HG02763 (cell line): ENCODE measurements around the gene IL1RAPL2.
"Not testable (repeated sequence)": the region's sequence is repeated elsewhere in the genome, so short reads cannot be mapped to it uniquely, and the experiment has no call there.

ENCODE experiments used
- ATAC-seq: cut with Tn5 transposase; IDR thresholded peaks from one replicate; pipeline ENCODE4 v1.9.1; 2021; ENCODE audit warnings: mild to moderate bottlenecking, moderate library complexity; ENCODE audit not compliant: unreplicated experiment

The IL1RAPL2 gene

DNA sequence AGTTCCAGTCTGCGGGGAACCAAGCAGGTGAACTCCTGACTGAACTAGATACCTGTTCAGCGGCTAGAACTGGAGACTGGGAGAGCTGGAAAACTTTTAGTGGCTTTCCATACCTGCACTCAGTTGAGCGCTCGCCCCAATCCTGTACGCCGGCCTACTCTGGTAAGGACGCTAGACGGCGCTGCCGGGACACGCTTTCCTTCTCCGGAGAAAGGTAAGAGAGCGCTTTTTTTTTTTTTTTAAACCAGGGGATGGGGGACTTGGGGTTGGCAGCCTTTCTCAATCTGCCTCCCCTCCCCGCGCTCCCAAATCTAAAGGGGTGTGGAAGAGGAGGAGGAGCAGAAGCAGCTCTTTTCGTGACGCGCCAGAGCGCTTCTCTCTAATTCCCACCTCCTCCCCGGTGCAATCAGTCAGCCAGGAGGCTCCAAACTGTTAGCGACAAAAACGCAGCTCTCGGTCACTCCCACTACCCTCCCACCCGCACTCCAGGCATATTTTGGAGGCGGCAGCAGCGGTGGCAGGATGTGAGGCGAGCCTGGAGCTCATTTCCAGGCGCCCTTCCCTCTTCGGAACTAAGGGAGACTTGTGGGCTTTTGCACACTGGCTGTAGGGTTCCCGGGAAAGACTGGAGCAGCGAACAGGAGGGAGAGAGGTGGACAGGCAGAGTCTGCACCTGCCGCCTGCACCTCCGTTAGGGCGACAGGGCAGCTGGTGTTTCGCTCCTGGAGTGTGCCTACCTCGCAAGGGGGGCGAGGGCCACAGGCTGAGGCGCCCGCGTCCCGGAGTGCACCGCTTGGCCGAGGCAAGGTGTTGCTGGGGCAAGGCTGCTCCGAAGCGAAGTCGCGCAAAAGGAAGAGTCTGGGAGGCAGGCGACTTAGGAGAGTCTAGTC, at the start of gene IL1RAPL2:
IL1RAPL2 (plus strand) TSS at position 409 of the 890 bp plus-strand sequence.
- ATAC-seq = no peak

DNA sequence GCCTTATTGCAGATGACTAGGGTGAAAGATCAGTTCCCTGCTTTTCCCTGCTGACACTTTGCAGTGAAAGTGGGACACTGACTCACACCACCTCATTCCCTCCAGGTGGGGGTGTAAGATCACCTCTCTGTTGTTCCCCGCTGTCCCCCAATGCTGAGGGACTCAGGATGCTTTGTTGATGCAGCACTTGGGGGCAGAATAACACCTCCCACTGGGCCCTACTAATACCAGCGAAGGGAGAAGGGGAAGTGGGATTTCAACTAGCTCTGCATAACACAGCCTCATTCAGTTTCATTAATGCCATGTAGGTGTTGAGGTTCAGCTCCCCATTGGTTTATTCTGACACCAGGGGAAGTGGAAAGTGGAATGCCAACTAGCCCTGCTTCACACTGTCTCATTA, 43.6 kb upstream of the IL1RAPL2 start:
- no peak for ATAC-seq

DNA sequence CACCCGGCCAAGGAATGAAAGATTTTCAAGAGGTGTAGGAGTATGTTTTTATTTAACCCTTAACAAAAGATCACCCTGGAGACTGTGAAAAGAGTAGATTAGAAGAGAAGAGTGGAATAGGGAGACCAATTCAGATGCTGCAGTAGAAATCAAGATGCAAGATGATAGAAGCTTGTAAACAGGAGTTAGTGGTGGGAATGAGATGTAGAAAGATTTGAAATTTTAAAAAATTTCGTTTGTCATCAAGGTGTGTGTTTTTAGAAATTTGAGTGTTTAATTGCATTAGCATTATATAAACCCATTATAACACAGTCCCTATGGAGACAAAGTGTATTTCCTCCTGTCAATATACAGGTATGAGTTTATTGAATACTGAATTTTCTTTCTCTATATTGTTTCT, 42.1 kb upstream of the IL1RAPL2 start:
- ATAC-seq = no peak

DNA sequence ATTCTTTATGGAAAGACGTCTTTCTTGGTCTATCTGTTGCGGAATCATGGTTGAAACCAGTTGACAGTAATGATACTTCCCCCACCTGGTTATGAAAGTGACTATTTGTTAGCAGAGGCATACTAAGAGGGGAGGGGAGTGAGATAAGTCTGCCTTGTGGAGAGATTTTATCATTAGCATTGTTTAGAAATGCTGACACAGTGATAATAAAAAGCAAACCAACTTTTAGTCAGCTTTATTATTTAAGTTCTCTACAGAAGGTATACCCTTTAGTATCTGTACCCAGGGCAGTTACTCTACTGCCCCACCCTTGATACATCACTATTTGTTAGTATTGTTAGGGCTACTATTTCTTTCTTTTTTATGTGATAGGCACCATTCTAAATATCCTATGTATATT, 26.9 kb upstream of the IL1RAPL2 start:
- ATAC-seq = no peak

DNA sequence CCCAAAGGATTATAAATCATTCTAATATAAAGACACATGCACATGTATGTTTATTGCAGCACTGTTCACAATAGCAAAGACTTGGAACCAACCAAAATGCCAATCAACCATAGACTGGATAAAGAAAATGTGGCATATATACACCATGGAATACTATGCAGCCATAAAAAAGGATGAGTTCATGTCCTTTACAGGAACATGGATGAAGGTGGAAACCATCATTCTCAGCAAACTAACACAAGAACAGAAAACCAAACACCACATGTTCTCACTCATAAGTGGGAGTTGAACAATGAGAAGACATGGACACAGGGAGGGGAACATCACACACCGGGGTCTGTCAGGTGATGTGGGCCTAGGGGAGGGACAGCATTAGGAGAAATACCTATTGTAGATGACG, 23.6 kb upstream of the IL1RAPL2 start:
- ATAC-seq = not testable (repeated sequence)

DNA sequence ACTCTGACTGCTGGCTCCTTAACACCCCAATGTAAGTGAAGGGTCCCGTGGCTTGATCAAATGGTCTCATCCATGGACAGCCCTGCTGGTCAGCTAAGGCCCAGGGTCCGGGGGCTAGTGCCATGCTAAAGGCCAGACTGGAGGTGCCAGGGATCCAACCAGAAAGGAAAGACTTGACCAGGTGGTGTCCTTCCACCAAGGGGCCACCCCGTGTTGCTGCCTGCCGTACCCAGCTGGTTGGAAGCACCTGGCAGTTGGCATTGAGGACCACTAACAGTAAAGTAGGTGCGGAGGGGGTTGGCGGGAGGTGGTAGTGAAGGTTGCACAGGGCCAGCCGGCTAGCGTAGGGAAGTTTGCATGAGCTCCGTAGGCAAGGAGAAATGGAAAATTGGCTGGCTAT, 1.7 kb upstream of the IL1RAPL2 start:
- ATAC-seq = no peak

DNA sequence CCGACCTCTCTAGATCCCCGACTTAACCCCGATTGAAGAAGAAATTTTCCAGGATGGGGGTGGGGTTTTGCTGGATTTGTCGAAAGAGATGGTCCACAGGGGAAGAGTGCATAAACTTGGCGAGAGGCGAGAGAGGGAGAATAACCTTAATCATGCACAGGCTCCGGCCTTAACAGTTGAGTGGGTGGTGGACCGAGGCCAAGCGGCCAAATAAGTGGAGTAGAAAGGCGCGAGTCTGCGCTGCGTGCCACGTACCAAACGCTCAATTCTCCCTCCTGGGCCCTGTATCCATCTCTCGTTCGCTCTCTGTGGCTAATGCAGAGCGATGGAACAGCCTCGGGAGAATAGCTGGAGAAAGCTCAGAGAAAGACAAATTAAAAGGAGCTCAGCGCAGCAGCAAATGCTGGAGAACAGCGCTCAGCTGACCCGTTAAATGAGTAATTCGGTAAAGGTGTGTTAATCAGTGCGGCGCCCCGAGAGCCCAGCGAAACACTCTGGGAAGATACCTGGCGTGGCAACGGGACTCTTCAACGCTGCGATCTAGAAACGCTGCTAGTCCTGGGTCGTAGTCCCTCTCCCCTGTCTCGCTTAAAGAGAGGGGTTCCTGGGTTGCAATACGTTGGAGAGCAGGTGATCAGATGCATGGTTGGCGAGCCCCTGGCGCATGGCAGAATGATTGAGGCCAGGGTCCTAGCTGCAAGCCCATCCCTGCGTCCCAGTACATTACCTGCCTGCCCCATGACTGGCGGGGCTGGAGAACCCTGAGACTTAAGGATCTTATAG, 887 bp upstream of the IL1RAPL2 start:
- no peak for ATAC-seq

DNA sequence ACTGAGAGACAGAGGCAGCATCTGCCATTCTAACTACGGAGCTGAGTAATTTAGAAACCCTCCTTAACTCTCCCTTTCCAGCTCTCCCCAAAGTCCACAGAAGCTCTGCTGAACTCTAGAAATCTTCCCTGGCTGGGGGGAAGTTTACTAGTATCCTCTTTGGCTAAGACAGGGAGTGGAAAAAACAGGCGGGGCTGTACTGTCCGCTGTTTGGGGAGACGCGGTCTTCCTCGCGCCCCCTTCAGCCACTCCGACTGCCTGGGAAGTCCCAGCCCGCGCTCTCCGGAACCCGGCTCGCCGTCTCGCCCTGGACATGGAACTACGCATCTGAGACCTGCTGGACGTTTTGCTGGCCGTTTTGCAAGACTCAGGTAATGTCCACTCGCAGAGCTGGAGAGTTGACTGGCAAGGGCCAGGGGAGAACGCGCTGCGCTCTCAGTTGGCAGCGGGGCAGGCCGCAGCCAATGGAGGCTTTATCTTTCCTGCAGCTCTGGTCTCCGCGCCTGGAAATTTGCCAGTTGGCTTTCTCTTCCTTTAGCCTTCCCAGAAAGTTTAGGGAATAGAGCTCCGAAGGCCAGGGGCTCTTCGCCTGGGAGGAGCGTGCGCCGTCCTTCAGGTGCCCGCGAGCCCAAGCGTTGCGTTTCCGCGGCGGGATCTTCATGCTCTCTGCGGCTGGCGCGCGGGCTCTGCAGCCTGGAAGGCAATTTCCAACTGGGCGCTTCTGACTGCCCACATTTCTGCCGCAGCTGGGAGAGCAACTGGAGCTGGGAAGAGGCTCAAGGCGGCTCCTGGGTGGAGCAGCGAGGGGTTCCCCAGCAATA, 892 bp downstream of the IL1RAPL2 start:
- ATAC-seq = no peak

DNA sequence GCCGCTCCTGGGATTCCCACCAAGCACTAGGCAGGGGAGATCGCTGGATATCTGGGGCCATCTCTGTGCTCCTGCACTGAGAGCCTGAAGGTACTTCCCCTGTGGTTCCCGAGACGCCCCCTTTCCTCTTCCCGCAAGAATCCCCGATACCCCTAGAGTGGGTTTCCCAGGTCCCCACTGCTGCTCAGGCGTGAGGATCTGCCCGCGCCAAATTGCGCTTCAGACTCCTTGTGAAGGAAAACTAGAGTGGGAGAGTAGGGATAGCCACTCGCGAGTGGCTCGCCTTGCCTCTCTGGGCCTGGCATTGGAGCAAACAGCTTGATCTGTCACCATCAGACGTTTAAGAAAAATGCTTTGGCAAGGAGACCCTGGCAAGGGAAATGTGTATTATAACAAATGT, 1.5 kb downstream of the IL1RAPL2 start:
- no peak for ATAC-seq

DNA sequence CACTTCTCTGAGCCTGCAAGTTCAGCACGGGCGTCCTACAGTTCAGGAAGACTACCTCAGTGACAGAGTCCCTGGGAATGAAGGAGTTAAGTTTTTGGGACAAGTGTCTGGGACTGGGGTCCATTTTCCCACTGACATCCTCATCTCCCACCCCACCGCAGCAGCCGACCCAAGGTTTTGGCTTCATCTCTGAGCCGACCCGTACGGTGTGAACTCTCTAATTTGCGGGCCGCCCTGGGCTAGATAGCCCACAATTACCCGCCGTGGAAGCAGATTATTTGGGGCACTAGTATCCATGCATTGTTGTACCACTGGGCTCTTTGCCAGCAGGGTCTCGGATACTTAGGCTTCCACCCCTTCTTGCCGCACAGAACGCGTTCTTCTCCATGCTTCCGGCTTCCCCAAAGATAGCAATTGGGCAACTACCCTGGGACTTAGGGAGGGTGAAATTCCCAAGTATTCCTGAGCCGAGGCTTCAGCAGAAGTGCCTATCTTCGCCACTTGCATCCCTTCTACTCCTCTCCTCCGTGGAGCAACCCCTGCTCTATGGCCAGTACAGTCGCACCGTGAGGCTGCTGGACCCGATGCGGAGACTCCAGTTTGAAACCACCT, 2.4 kb downstream of the IL1RAPL2 start:
- ATAC-seq = no peak

DNA sequence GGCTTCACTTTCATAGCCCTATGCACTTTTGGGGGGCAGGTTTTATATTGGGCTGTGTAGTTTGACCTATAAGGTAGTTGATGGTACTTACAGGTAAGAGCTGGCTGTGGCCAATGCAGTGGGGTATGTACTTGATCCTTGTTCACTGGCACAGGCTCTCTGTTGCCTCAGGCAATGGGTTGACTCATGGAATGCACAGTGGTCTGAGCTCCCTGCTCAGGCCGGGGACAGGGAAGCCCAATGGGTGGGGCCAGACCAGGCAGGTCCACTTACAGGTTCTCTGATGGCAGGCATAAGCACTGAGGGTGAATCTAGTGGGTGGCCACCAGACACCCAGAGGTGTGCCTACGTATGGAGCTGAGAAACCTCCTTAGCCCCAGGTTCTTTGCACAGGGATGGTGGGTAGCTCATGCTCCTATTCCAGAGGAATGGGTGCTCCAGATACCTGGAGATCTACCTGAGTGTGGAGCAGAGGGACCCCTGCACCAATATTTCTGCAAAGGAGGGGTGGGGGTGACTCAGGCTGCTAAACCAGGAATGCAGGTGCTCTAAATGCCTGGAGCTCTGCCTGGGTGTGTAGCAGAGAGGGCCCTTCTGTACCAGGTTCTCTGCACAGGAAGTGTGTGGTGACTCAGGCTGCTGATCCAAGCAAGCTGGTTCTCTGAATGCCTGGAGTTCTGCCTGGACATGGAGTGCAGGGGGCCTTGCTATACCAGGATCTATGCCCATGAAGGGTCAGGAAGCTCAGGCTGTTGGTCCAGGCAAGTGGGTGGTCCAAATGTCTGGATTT, 52.3 kb downstream of the IL1RAPL2 start:
- no peak for ATAC-seq

DNA sequence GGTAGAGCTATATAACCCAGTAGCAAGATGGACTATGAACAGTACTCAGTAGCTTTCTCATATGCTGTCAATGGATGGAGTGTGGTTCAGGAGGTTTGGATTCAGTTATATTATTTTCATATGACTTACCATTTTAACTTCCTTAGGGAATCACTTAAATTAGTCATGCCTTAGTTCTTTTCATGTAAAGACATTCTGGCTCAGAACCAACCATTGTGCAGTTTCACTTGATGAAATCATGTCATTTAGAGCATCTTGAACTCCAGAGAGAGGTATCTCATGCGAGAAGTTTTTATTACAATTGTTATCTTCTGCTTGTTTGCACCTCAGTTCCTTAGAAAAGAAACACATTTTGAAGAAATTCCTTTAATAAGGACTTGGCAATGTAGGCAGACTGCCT, 55.8 kb downstream of the IL1RAPL2 start:
- ATAC-seq = no peak

DNA sequence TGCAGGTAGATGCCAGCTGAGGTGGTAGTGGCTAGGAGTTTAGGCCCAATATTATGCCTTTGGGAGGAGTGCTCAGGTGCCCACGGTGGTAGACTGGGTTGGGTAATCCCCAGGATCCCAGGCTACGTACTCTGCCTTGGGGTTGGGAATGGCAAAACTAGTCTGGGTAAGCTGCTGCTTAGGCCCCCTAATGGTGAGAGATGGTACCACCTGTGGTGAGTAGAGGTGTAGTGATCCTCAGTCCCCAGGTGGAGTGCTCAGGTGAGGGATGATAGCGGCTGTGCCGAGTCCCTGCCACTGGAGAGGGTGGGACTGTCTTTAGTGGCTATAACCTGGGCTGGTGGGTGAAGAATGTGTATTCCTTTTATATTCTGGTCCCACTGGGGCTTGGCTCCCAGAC, 75.2 kb downstream of the IL1RAPL2 start:
- no peak for ATAC-seq

DNA sequence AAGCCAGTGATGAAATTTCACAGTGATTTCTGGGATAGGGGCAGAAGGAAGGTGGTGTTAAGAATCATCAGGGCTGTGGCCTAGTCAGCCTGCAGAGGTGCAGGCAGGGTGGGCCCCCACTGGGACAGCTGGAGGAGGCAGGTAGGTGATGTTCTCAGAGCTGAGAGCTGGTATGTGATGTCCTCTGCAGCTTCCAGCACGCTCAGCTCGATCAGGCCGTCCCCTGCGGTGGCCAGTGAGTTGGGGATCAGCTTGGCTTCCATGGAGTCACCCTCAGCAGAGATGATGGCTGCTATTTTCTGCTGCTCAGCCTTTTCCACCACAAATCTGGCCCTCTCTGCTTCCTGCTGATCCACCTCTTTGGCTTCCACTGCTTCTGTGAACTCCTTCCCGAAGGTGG, 81.1 kb downstream of the IL1RAPL2 start:
- ATAC-seq = no peak

DNA sequence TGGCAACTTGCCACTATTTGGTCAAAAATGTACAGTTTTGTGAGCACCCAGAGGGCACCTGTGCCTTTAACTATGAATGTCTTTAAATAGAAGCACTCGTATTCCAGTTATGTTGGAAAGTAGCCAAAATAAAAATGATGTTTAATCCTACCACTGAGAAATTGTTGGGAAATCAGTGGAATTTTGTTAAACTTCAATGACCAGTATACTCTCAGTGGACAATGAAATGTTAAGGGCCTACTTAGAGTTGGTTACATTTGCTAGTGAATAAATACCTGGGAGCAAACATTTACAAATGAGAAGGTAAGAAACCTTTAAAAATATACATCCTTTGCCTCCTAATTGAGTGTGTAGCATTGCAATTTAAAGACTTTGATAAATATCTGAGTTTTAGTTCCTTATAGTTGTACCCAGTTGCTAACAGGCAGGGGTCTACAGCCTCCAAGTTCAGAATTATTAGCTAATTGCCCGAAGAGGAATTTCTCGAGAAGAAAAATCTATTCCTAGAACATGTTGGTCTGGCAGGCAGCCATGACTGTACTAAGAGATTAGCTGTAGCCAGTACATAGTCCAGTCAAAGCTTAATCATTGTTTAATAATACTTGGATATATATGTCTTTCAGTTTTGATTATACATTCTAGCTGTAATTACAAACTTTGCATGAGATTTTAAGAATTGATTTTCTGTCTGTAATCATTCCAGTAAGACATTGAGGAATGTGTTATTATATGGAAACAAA, 93.2 kb downstream of the IL1RAPL2 start:
- no peak for ATAC-seq

DNA sequence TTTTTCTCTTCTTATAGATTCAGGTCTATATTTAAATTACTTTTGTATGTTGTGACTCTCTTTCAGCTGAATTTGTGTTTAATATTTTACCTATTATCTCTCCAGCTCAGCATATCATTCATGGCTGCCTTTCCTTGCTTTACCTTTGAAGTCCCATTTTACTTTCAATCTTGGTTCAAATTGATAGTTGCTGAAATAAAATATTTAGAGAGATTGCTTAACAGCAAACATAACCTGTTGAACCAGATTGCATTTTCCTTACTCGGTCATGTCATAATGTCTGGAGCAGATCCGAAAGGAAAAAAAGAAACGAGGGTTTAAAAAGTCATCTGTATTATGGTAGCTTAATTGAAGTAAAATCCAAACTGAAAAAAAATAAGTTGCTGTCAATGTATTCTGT, 94.1 kb downstream of the IL1RAPL2 start:
- no peak for ATAC-seq

DNA sequence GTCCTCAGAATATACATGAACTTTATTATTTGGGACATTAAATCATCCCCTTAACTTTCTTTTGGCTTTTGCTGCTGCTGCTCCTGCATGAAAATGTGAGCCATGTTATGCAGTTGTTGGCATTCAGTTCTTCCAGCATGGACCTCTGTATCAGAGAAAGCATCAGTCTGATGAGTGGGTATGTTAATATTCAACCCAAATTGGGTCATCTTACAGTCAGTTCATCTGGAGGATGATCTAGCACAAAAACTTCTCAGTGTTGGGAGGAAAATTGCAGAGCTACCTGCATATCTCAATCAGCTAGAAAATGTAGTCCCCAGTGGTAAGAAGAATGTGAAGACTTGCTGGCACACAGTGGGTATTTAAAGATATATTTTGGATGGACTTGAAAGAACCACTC, 96.7 kb downstream of the IL1RAPL2 start:
- ATAC-seq = no peak

DNA sequence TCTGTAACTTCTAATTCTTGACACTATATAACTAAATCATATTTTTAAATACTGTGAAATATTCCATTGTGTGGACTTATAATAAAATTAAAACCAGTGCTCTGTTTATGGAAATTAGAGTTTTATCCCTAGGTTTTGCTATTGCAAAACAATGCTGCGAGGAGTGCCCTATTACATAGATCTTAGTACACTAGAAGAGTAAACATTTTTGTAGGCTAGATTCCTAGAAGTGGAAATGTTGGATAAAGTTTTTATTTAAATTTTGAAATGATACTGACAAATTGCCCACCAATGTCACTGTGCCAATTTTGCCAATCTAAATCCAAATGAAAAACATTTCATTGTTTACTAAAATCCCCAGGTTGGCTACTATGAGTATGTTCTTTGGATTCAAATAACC, 99.7 kb downstream of the IL1RAPL2 start:
- ATAC-seq = no peak

DNA sequence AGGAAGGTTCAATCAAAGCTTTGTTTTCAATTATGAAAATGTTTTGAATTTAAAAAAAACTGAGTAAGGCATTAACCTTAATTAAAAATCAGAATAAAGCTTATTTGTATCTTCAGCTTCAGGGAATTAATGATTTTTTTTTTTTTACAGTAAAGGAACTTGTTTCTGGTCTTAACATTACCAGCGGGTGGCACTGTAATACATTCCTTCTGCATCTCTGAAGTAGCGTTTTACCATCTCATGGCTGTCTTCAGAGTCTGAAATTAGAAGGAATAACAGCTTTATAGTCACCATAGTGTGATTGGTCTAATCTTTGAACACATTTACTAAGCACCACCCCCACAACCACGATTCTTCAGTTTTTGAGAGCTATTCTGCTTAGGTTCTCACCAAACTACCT, 102.6 kb downstream of the IL1RAPL2 start:
- no peak for ATAC-seq
